Endothelial cell of umbilical vein (primary cell): ENCODE measurements around the gene VPS9D1. TPM values are rescaled to one million over a fixed set of nuclear protein-coding genes. Genes with fewer than 3 reads are reported as not detected.

Experiments
- BruUV-seq: library from RNA; stranded (reverse); fragments of 400-500 nt; replicated peaks from 2 replicates; lab custom pipeline; 2021; lab: Mats Ljungman, UMichigan
- CTCF ChIA-PET: fragments of 300-600, 350-600 bp; sonication (Branson Sonifier 250); formaldehyde crosslinking; loops from one replicate; lab custom pipeline; 2021; ENCODE audit warnings: antibody characterized with exemption, inconsistent platforms; lab: Charles Lee
- POLR2A ChIA-PET: fragments of 300-600, 350-600 bp; sonication (Branson Sonifier 250); formaldehyde crosslinking; loops from one replicate; lab custom pipeline; 2021; ENCODE audit warnings: antibody characterized with exemption, inconsistent platforms; lab: Charles Lee
- DNase-seq: peaks from one replicate; pipeline ENCODE4 v3.0.0-alpha.2; 2011; ENCODE audit warnings: low read depth, low spot score
- FAIRE-seq: peaks from 2 replicates; lab custom pipeline; 2011; peaks lifted over from hg19 to GRCh38; lab: Jason Lieb, UNC
- H2AFZ ChIP-seq: 2 replicates; pipeline ENCODE4 v1.6.0; 2012; ENCODE audit warnings: low read depth, low read length, control low read depth, inconsistent platforms
- H3K27ac ChIP-seq: 2 replicates; pipeline ENCODE4 v1.5.1; 2011; ENCODE audit warnings: low read depth, mild to moderate bottlenecking, control low read depth, low read length, moderate library complexity; ENCODE audit not compliant: insufficient read depth
- H3K27me3 ChIP-seq, 2 experiments: 2 replicates each; pipeline versions ENCODE4 v1.6.0 to v1.6.1; 2011; ENCODE audit warnings: low read length in 2 of 2, mixed read lengths in 1 of 2; ENCODE audit not compliant: control insufficient read depth in 2 of 2, insufficient read depth in 2 of 2
- H3K36me3 ChIP-seq, 2 experiments: 2 replicates in 1 of 2; 3 replicates in 1 of 2; pipeline ENCODE4 v1.5.1; 2011; ENCODE audit warnings: low read length in 2 of 2, mild to moderate bottlenecking in 1 of 2, moderate library complexity in 1 of 2; ENCODE audit not compliant: control insufficient read depth in 2 of 2, insufficient read depth in 2 of 2; ENCODE audit errors: extremely low read depth in 1 of 2
- H3K4me1 ChIP-seq: 3 replicates; pipeline ENCODE4 v1.5.1; 2011; ENCODE audit warnings: mild to moderate bottlenecking, low read length; ENCODE audit not compliant: control insufficient read depth, insufficient read depth; ENCODE audit errors: extremely low read depth
- H3K4me2 ChIP-seq: 2 replicates; pipeline ENCODE4 v1.6.1; 2011; ENCODE audit warnings: low read length, control low read depth, mixed read lengths; ENCODE audit not compliant: insufficient read depth
- H3K4me3 ChIP-seq, 3 experiments: fragments of 200-600 bp in 1 of 3; sonication (generic), shearing (Covaris generic) in 1 of 3; replicated peaks in 1 of 3; 2 replicates each; pipeline ENCODE4 v1.5.1; 2011 to 2016; ENCODE audit warnings: control low read depth in 3 of 3, low read length in 3 of 3, mild to moderate bottlenecking in 2 of 3, inconsistent platforms in 1 of 3, low read depth in 1 of 3, moderate library complexity in 1 of 3; ENCODE audit not compliant: insufficient read depth in 1 of 3
- H3K79me2 ChIP-seq: 2 replicates; pipeline ENCODE4 v1.6.0; 2012; ENCODE audit warnings: low read length, inconsistent platforms; ENCODE audit not compliant: control insufficient read depth, insufficient read depth
- H3K9ac ChIP-seq: replicated peaks from 2 replicates; pipeline ENCODE3; 2011; ENCODE audit warnings: low read length, control low read depth; ENCODE audit not compliant: insufficient read depth; ENCODE audit errors: extremely low read depth
- H3K9me1 ChIP-seq: replicated peaks from 3 replicates; pipeline ENCODE4 v1.6.0; 2011; ENCODE audit warnings: mild to moderate bottlenecking, low read length; ENCODE audit not compliant: control insufficient read depth, insufficient read depth; ENCODE audit errors: extremely low read depth
- H3K9me3 ChIP-seq: replicated peaks from 2 replicates; pipeline ENCODE4 v1.5.1; 2012; ENCODE audit warnings: low read length, inconsistent platforms; ENCODE audit not compliant: control insufficient read depth, insufficient read depth
- H4K20me1 ChIP-seq: replicated peaks from 2 replicates; pipeline ENCODE3; 2011; ENCODE audit warnings: mild to moderate bottlenecking, low read length; ENCODE audit not compliant: control insufficient read depth, insufficient read depth; ENCODE audit errors: extremely low read depth
- EZH2 ChIP-seq: IDR thresholded peaks from 2 replicates; pipeline ENCODE4 v1.6.1; 2012; ENCODE audit warnings: borderline replicate concordance, low read depth, mild to moderate bottlenecking, moderate library complexity, low read length, inconsistent platforms; ENCODE audit not compliant: severe bottlenecking
- FOS ChIP-seq: IDR thresholded peaks from 2 replicates; pipeline ENCODE4 v1.6.1; 2011; ENCODE audit warnings: mild to moderate bottlenecking, low read length, moderate library complexity, borderline replicate concordance; ENCODE audit not compliant: insufficient read depth
- GATA2 ChIP-seq: IDR thresholded peaks from 2 replicates; pipeline ENCODE4 v1.7.0; 2011; ENCODE audit warnings: low read depth, mild to moderate bottlenecking, moderate library complexity, mixed read lengths, low read length; ENCODE audit not compliant: insufficient read length, insufficient read depth
- JUN ChIP-seq: IDR thresholded peaks from 2 replicates; pipeline ENCODE4 v1.6.1; 2011; ENCODE audit warnings: borderline replicate concordance, low read depth; ENCODE audit not compliant: insufficient read length, insufficient read depth
- MYC ChIP-seq: IDR thresholded peaks from one replicate; pipeline ENCODE4 v1.6.1; 2011; ENCODE audit warnings: mild to moderate bottlenecking, low read depth, low read length
- POLR2A ChIP-seq: IDR thresholded peaks from 2 replicates; pipeline ENCODE4 v1.6.1; 2012; ENCODE audit warnings: low read depth, mild to moderate bottlenecking, control low read depth, low read length
- POLR2AphosphoS5 ChIP-seq: IDR thresholded peaks from 2 replicates; pipeline ENCODE4 v1.6.1; 2012; ENCODE audit warnings: low read depth, mild to moderate bottlenecking, control low read depth, low read length, moderate library complexity; ENCODE audit not compliant: insufficient read depth
- dilution Hi-C: fragments of 300-500 bp; cut with MboI; formaldehyde crosslinking; loops from one replicate; pipeline ENCODE4 v1.15.0; 2019; ENCODE audit warnings: low sequenced_read_pairs; ENCODE audit not compliant: extremely low pct_ligation_motif_present
- intact Hi-C: fragments of 100-400 bp; cut with micrococcal nuclease; formaldehyde crosslinking; loops from one replicate; pipeline ENCODE4 v1.10.0; 2022
- polyA plus RNA-seq, 4 experiments: library from polyadenylated mRNA; depleted of rRNA in 3 of 4; stranded (reverse) in 3 of 4; unstranded in 1 of 4; fragments of >200 nt; gene quantifications; 2 replicates each; pipeline versions ENCODE4 v1.2.1 to v1.2.3, GENCODE V29; 2011 to 2012; ENCODE audit warnings: missing spikeins in 1 of 4
- total RNA-seq: library from RNA; stranded (reverse); gene quantifications from 2 replicates; pipeline ENCODE4 v1.2.3, GENCODE V29; 2021
- TF ChIP-seq, protein P1 (sequence below): IDR thresholded peaks from 2 replicates; pipeline ENCODE4 v1.6.1; 2011; ENCODE audit not compliant: insufficient read depth, insufficient read length
- TF ChIP-seq, protein P2 (sequence below), 2 donors: IDR thresholded peaks; 1 replicate in 1 of 2; 2 replicates in 1 of 2; pipeline ENCODE4 v1.5.1; 2011; ENCODE audit warnings: low read length in 2 of 2, mild to moderate bottlenecking in 2 of 2, moderate library complexity in 2 of 2, control low read depth in 1 of 2, inconsistent platforms in 1 of 2, low read depth in 1 of 2; ENCODE audit not compliant: insufficient read depth in 1 of 2; ENCODE audit errors: extremely low read depth in 1 of 2

Gene VPS9D1
- total and polyA plus RNA-seq, 2 donors (not counting 3 experiments of a cell fraction or from before 2014, with no cell fraction given): 15.5 to 17.3 TPM

DNA sequence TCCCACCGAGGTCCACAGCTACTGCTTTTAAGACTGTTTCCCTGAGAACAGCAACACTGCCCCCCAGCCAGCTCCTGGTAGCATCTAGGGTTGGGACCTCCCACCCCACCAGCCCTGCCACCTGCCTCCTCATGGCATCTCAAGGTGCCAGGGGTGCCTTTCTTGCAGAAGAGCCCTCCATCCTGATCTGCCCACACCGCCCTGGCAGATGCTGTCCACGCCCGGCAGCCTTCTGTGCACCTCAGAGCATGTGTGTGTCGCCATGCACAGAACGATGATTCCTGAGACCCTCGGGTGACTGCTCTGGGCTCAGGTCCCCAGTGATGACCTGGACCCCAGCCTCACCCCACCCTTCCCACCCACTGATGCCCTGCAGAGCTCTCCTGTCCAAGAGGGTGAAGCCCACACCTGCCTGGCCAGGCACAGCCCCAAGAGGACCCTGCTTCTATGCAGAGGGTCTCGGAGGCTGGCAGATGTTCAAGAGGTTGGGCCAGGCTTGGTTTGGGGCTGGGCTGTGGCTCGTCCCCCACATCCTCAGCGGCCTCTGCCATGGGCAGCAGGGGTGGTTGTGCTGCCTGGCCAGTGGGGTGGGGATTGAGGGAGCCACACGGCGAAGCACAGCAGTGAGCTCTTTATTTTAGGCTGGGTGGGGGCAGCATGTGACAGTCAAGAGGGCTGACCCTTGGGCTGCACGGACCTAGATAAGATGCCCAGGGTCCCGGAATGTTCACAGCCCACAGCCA lies 14.0 kb downstream of the VPS9D1 start:
- H3K4me1 ChIP-seq: no peaks in the 10 kb centered on the region
- ChIA-PET POLR2A (interaction anchor here (0.6 to 0.7 kb wide), 2 partner anchors 8 to 19 kb away, joined by 3 read pairs; no protein-coding TSS in a partner anchor), CTCF (interaction anchor here (0.6 to 6.4 kb wide), 36 partner anchors 8 to 212 kb away, joined by 3 to 119 read pairs (median 5); partner anchors contain the start of genes CDK10, FANCA, MC1R and TCF25)
- H3K4me3 ChIP-seq: no peak overlapping the region
- H3K36me3 ChIP-seq: no peaks in the 10 kb centered on the region
- no peak overlapping the region for H3K4me2 ChIP-seq
- dilution Hi-C loops: no loop called here
- BruUV-seq: no TSS peak
- H2AFZ ChIP-seq: no peak overlapping the region
- H3K79me2 ChIP-seq: no peaks in the 10 kb centered on the region
- H3K27me3 ChIP-seq: no peaks in the 10 kb centered on the region
- no peaks in the 10 kb centered on the region for H4K20me1 ChIP-seq
- no peaks in the 10 kb centered on the region for H3K9me3 ChIP-seq
- DNase-seq (no peak), FAIRE-seq (no peak)
- intact Hi-C loops: loop anchor here (1.0 to 2.0 kb wide), 3 partner anchors 14 to 155 kb away; partner anchors contain the start of genes VPS9D1 and ZNF276
- no peaks in the 10 kb centered on the region for H3K9me1 ChIP-seq
- no peak overlapping the region for H3K9ac ChIP-seq
- no peak overlapping the region for H3K27ac ChIP-seq
- TF ChIP-seq, protein P1, sequence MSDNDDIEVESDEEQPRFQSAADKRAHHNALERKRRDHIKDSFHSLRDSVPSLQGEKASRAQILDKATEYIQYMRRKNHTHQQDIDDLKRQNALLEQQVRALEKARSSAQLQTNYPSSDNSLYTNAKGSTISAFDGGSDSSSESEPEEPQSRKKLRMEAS: no peak
- TF ChIP-seq POLR2AphosphoS5 (no peak), MYC (no peak), POLR2A (no peak), EZH2 (no peak), FOS (no peak), JUN (no peak), GATA2 (no peak)
- TF ChIP-seq, protein P2, sequence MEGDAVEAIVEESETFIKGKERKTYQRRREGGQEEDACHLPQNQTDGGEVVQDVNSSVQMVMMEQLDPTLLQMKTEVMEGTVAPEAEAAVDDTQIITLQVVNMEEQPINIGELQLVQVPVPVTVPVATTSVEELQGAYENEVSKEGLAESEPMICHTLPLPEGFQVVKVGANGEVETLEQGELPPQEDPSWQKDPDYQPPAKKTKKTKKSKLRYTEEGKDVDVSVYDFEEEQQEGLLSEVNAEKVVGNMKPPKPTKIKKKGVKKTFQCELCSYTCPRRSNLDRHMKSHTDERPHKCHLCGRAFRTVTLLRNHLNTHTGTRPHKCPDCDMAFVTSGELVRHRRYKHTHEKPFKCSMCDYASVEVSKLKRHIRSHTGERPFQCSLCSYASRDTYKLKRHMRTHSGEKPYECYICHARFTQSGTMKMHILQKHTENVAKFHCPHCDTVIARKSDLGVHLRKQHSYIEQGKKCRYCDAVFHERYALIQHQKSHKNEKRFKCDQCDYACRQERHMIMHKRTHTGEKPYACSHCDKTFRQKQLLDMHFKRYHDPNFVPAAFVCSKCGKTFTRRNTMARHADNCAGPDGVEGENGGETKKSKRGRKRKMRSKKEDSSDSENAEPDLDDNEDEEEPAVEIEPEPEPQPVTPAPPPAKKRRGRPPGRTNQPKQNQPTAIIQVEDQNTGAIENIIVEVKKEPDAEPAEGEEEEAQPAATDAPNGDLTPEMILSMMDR (IDR thresholded peaks at IDR 0.05; ENCODE audit: extremely low read depth in 1 of 2, insufficient read depth in 1 of 2, low read depth in 1 of 2, low read length in 2 of 2): no peak
